GM10266 (cell line): Measurements from ENCODE around the gene C19orf67.

Experiments
- DNase-seq: peaks from one replicate; pipeline ENCODE4 v3.0.0; 2012; ENCODE audit errors: extremely low spot score
- CTCF ChIP-seq: IDR thresholded peaks from 2 replicates; pipeline ENCODE4 v1.5.1; 2012; ENCODE audit warnings: mild to moderate bottlenecking, low read depth; ENCODE audit not compliant: control insufficient read depth, insufficient read depth; ENCODE audit errors: missing control alignments

The C19orf67 gene

GRCh38 chr19:14059652-14060155 is 25.9 kb downstream of the C19orf67 start:
- DNase-seq = no peak
- TF ChIP-seq CTCF = no peak

- TF ChIP-seq CTCF = peak; percentile 73
- DNase-seq = peak; percentile 86
These were observed 26.5 kb downstream of the C19orf67 start for GRCh38 chr19:14059093-14059480.

DNA sequence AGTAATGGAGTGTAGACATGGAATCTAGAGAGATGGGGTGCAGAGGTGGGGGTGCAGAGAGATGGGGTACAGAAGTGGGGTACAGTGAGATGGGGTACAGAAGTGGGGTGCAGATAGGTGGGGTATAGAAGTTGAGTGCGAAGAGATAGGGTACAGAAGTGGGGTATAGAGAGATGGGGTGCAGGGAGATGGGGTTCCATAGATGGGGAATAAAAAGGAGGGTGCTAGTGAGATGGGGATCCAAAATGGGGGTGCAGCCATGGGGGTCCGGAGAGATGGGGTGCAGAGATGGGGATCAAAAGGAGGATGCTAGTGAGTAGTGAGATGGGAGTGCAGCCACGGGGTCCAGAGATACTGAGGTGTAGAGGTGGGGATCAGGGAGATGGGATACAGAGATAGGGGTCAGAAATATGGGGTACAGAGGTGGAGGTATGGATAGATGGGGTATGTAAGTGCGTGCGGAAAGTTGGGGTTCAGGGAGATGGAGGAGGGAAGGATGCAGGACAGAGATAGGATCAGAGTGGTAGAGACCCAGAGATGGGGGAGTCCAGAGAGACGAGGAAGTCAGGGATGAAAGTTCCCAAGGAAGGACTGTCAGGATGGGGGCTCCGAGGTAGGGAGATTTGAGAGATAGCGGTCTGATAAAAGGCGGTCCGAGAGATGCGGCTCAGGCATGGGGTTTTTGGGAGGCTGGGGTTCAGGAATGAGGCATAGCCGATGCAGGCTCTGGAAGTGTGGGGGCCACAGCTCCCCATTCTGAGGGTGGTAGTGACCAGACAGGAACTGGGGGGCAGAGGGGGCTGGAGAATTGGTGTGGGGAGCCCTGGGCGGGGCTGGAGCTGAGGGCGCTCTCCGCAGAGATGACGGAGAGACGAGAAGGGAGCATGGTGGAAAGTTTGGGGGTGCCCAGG is 27.1 kb downstream of the C19orf67 start:
- no peak for TF ChIP-seq CTCF
- DNase-seq = no peak

- no peak for TF ChIP-seq CTCF
- no peak for DNase-seq
These were observed 28.7 kb downstream of the C19orf67 start for GRCh38 chr19:14056741-14057356.

- DNase-seq = no peak
- TF ChIP-seq CTCF = no peak
These were observed 29.4 kb downstream of the C19orf67 start for GRCh38 chr19:14056069-14056666.

- no peak for TF ChIP-seq CTCF
- no peak for DNase-seq
These were observed 30.2 kb downstream of the C19orf67 start for GRCh38 chr19:14055396-14055795.

- no peak for DNase-seq
- no peak for TF ChIP-seq CTCF
These were observed 30.9 kb downstream of the C19orf67 start for GRCh38 chr19:14054721-14055120.
